H9 (cell line): ENCODE measurements around the gene STX1A. TPM values are rescaled to one million over a fixed set of nuclear protein-coding genes. Genes with fewer than 3 reads are reported as not detected.
A peak's percentile ranks its signal among the peaks of the same experiment; 100 is the strongest.

Experiments
- DNase-seq: peaks from one replicate; pipeline ENCODE4 v3.0.0-alpha.2; 2017
- H2AFZ ChIP-seq: one replicate; pipeline ENCODE4 v1.6.1; 2013; ENCODE audit warnings: mild to moderate bottlenecking, low read length, control low read depth, moderate library complexity
- H2AK5ac ChIP-seq: 2 replicates; pipeline ENCODE4 v1.6.1; 2013; ENCODE audit warnings: low read length, control low read depth, mixed read lengths; ENCODE audit not compliant: insufficient read length
- H2BK120ac ChIP-seq: one replicate; pipeline ENCODE4 v1.6.1; 2013; ENCODE audit warnings: low read depth, mild to moderate bottlenecking, low read length, control low read depth, inconsistent platforms; ENCODE audit not compliant: poor library complexity, severe bottlenecking
- H2BK12ac ChIP-seq: 2 replicates; pipeline ENCODE4 v1.6.1; 2013; ENCODE audit warnings: low read length, control low read depth, mixed read lengths, low read depth; ENCODE audit not compliant: insufficient read length
- H2BK15ac ChIP-seq: 2 replicates; pipeline ENCODE4 v1.6.1; 2013; ENCODE audit warnings: low read depth, low read length, control low read depth
- H2BK20ac ChIP-seq: one replicate; pipeline ENCODE4 v1.6.1; 2013; ENCODE audit warnings: low read depth, mild to moderate bottlenecking, low read length, control low read depth, inconsistent platforms; ENCODE audit not compliant: poor library complexity, severe bottlenecking
- H2BK5ac ChIP-seq: 2 replicates; pipeline ENCODE4 v1.6.1; 2013; ENCODE audit warnings: low read length, control low read depth, mixed read lengths; ENCODE audit not compliant: insufficient read length
- H3K14ac ChIP-seq: 2 replicates; pipeline ENCODE4 v1.6.1; 2013; ENCODE audit warnings: low read length, control low read depth; ENCODE audit not compliant: insufficient read depth
- H3K18ac ChIP-seq: 2 replicates; pipeline ENCODE4 v1.6.1; 2013; ENCODE audit warnings: low read depth, mild to moderate bottlenecking, mixed read lengths, low read length, control low read depth; ENCODE audit not compliant: insufficient read length
- H3K23ac ChIP-seq: 2 replicates; pipeline ENCODE4 v1.6.1; 2013; ENCODE audit warnings: low read length, control low read depth, mixed read lengths, low read depth; ENCODE audit not compliant: insufficient read length
- H3K23me2 ChIP-seq: 2 replicates; pipeline ENCODE4 v1.6.1; 2013; ENCODE audit warnings: low read depth, mild to moderate bottlenecking, mixed read lengths, low read length, control low read depth; ENCODE audit not compliant: insufficient read length, poor library complexity, severe bottlenecking
- H3K27ac ChIP-seq: 2 replicates; pipeline ENCODE4 v1.5.1; 2013; ENCODE audit warnings: low read length, control low read depth, mixed read lengths, low read depth; ENCODE audit not compliant: insufficient read length
- H3K27me3 ChIP-seq: 2 replicates; pipeline ENCODE4 v1.6.1; 2013; ENCODE audit warnings: low read length, control low read depth, inconsistent platforms; ENCODE audit not compliant: insufficient read depth
- H3K4ac ChIP-seq: 2 replicates; pipeline ENCODE4 v1.6.1; 2013; ENCODE audit warnings: low read depth, mild to moderate bottlenecking, control low read depth, inconsistent platforms, low read length, moderate library complexity
- H3K4me1 ChIP-seq: 2 replicates; pipeline ENCODE4 v1.6.1; 2013; ENCODE audit warnings: low read length, control low read depth, inconsistent platforms; ENCODE audit not compliant: insufficient read depth
- H3K4me2 ChIP-seq: 2 replicates; pipeline ENCODE4 v1.6.1; 2013; ENCODE audit warnings: low read length, control low read depth, mixed read lengths; ENCODE audit not compliant: insufficient read length, insufficient read depth
- H3K56ac ChIP-seq: 2 replicates; pipeline ENCODE4 v1.6.1; 2013; ENCODE audit warnings: low read depth, mild to moderate bottlenecking, mixed read lengths, low read length, control low read depth; ENCODE audit not compliant: insufficient read length
- H3K79me1 ChIP-seq: 2 replicates; pipeline ENCODE4 v1.6.1; 2013; ENCODE audit warnings: low read depth, mild to moderate bottlenecking, moderate library complexity, low read length, control low read depth, inconsistent platforms; ENCODE audit not compliant: insufficient read depth, poor library complexity, severe bottlenecking
- H3K79me2 ChIP-seq: 2 replicates; pipeline ENCODE4 v1.6.1; 2013; ENCODE audit warnings: low read length, control low read depth, inconsistent platforms; ENCODE audit not compliant: insufficient read depth
- H3K9ac ChIP-seq: 2 replicates; pipeline ENCODE4 v1.6.1; 2013; ENCODE audit warnings: low read length, control low read depth, mixed read lengths; ENCODE audit not compliant: insufficient read length; ENCODE audit errors: extremely low read depth
- H3K9me3 ChIP-seq: one replicate; pipeline ENCODE4 v1.6.1; 2013; ENCODE audit warnings: low read depth, low read length, inconsistent platforms; ENCODE audit not compliant: control insufficient read depth
- H3T11ph ChIP-seq: one replicate; pipeline ENCODE4 v1.6.1; 2013; ENCODE audit warnings: mild to moderate bottlenecking, low read length, control low read depth, inconsistent platforms
- H4K20me1 ChIP-seq: one replicate; pipeline ENCODE4 v1.6.1; 2013; ENCODE audit not compliant: control insufficient read depth, insufficient read length, insufficient read depth
- H4K5ac ChIP-seq: 2 replicates; pipeline ENCODE4 v1.6.1; 2013; ENCODE audit warnings: low read depth, mild to moderate bottlenecking, mixed read lengths, low read length, control low read depth; ENCODE audit not compliant: insufficient read length
- H4K8ac ChIP-seq: replicated peaks from 2 replicates; pipeline ENCODE4 v1.6.1; 2013; ENCODE audit warnings: low read length, control low read depth, mixed read lengths, low read depth; ENCODE audit not compliant: insufficient read length
- H4K91ac ChIP-seq: 2 replicates; pipeline ENCODE4 v1.6.1; 2013; ENCODE audit warnings: low read depth, mild to moderate bottlenecking, moderate library complexity, mixed read lengths, low read length, control low read depth; ENCODE audit not compliant: insufficient read length
- H3K27ac Mint-ChIP-seq, 3 experiments: 2 replicates in 2 of 3; 3 replicates in 1 of 3; pipeline ENCODE4 v1.8.0; 2020 to 2021; ENCODE audit warnings: mixed read lengths in 3 of 3, mild to moderate bottlenecking in 1 of 3, moderate library complexity in 1 of 3
- H3K27me3 Mint-ChIP-seq: 2 replicates; pipeline ENCODE4 v1.8.0; 2021; ENCODE audit warnings: low read depth, mild to moderate bottlenecking, moderate library complexity, mixed read lengths
- H3K36me3 Mint-ChIP-seq, 3 experiments: 2 replicates in 2 of 3; 3 replicates in 1 of 3; pipeline ENCODE4 v1.8.0; 2020 to 2021; ENCODE audit warnings: low read depth in 3 of 3, mixed read lengths in 3 of 3; ENCODE audit not compliant: insufficient read depth in 1 of 3
- H3K4me1 Mint-ChIP-seq, 2 experiments: 2 replicates each; pipeline ENCODE4 v1.8.0; 2020; ENCODE audit warnings: mixed read lengths in 2 of 2
- H3K4me3 Mint-ChIP-seq, 2 experiments: 2 replicates in 1 of 2; 3 replicates in 1 of 2; pipeline ENCODE4 v1.8.0; 2020 to 2021; ENCODE audit warnings: mild to moderate bottlenecking in 2 of 2, mixed read lengths in 2 of 2, moderate library complexity in 1 of 2
- H3K9me3 Mint-ChIP-seq, 2 experiments: 2 replicates in 1 of 2; 3 replicates in 1 of 2; pipeline ENCODE4 v1.8.0; 2020; ENCODE audit warnings: mild to moderate bottlenecking in 2 of 2, mixed read lengths in 2 of 2, moderate library complexity in 1 of 2
- CTCF ChIP-seq: fragments of 200-600 bp; sonication (generic); conservative IDR thresholded peaks from 3 replicates; pipeline ENCODE4 v1.8.0; 2021; ENCODE audit warnings: antibody characterized with exemption, mild to moderate bottlenecking
- WGBS: extraction: QIAGEN DNeasy Blood & Tissue Kit; methylation state at CpG from one replicate; pipeline ENCODE4 v1.1.7; 2013; ENCODE audit warnings: missing lambda C conversion rate, low lambda C conversion rate, mixed read lengths; ENCODE audit not compliant: insufficient read length; ENCODE audit errors: extremely low coverage; 5-methylcytosine and 5-hydroxymethylcytosine counted together
- total RNA-seq: library from RNA; stranded (reverse); gene quantifications from 2 replicates; pipeline ENCODE4 v1.2.1, GENCODE V29; 2021

The STX1A gene
- total RNA-seq, 1 experiment from 2014 or later: 10.1 TPM

GRCh38 chr7:73701357-73701995, 18.0 kb downstream of the STX1A start:
- H4K91ac ChIP-seq: no peak overlapping the region
- no peak overlapping the region for H3K56ac ChIP-seq
- no peaks in the 10 kb centered on the region for H3K9me3 ChIP-seq
- no peak overlapping the region for H2AFZ ChIP-seq
- no peak overlapping the region for H3K9ac ChIP-seq
- Mint-ChIP-seq H3K4me3 (peak overlapping the region in 1 of 2 experiments; percentile 46; a peak in 2 of 5 replicates), H3K36me3 (peaks cover 27 to 47% (median 40%) of the 10 kb centered on the region in 3 experiments), H3K27me3 (peaks cover 2% of the 10 kb centered on the region), H3K4me1 (peaks cover 9 to 37% of the 10 kb centered on the region in 2 experiments), H3K27ac (peak overlapping the region in 2 of 3 experiments; percentile 31 to 39; a peak in 2 of 7 replicates), H3K9me3 (no peaks in the 10 kb centered on the region)
- H4K5ac ChIP-seq: no peak overlapping the region
- H2BK20ac ChIP-seq: no peak overlapping the region
- H3T11ph ChIP-seq: no peak overlapping the region
- H3K4ac ChIP-seq: no peak overlapping the region
- no peaks in the 10 kb centered on the region for H3K79me1 ChIP-seq
- no peak overlapping the region for H3K14ac ChIP-seq
- no peaks in the 10 kb centered on the region for H3K27me3 ChIP-seq
- H4K20me1 ChIP-seq: no peaks in the 10 kb centered on the region
- H2BK15ac ChIP-seq: no peak overlapping the region
- H2BK5ac ChIP-seq: no peak overlapping the region
- H3K4me1 ChIP-seq: no peaks in the 10 kb centered on the region; the same call in 1 of the 2 replicates
- H3K23ac ChIP-seq: no peak overlapping the region
- no peak overlapping the region for H3K4me2 ChIP-seq
- no peak overlapping the region for H3K18ac ChIP-seq
- peak; percentile 92 for DNase-seq
- no peak overlapping the region for H4K8ac ChIP-seq
- H3K23me2 ChIP-seq: peaks cover 2% of the 10 kb centered on the region
- TF ChIP-seq CTCF: peak; percentile 81
- H2BK12ac ChIP-seq: no peak overlapping the region
- WGBS: no CpG with 5 or more reads among the region's 13 CpGs
- H2AK5ac ChIP-seq: no peak overlapping the region
- H3K27ac ChIP-seq: no peak overlapping the region
- H2BK120ac ChIP-seq: no peak overlapping the region
- no peaks in the 10 kb centered on the region for H3K79me2 ChIP-seq
